Type B pancreatic cell (in vitro differentiated cells): ENCODE results near the gene HNF1A. TPM values are rescaled to one million over a fixed set of nuclear protein-coding genes. Genes with fewer than 3 reads are reported as not detected.

Experiments used
- DNase-seq: peaks from one replicate; pipeline ENCODE4 v3.0.0; 2021; ENCODE audit warnings: mixed read lengths; ENCODE audit not compliant: unreplicated experiment; ENCODE audit errors: extremely low spot score
- H3K27ac Mint-ChIP-seq: 2 replicates; pipeline ENCODE4 v1.8.0; 2021; ENCODE audit warnings: mild to moderate bottlenecking, mixed read lengths
- H3K27me3 Mint-ChIP-seq: 2 replicates; pipeline ENCODE4 v1.8.0; 2021; ENCODE audit warnings: mixed read lengths
- H3K36me3 Mint-ChIP-seq: 2 replicates; pipeline ENCODE4 v1.8.0; 2021; ENCODE audit warnings: mixed read lengths
- H3K4me1 Mint-ChIP-seq: one replicate; pipeline ENCODE4 v1.8.0; 2021; ENCODE audit warnings: mixed read lengths; ENCODE audit not compliant: unreplicated experiment
- H3K4me3 Mint-ChIP-seq: 2 replicates; pipeline ENCODE4 v1.8.0; 2021; ENCODE audit warnings: mild to moderate bottlenecking, mixed read lengths
- H3K9me3 Mint-ChIP-seq: 2 replicates; pipeline ENCODE4 v1.8.0; 2021; ENCODE audit warnings: mixed read lengths
- CTCF ChIP-seq: fragments of 200-600 bp; sonication (generic); conservative IDR thresholded peaks from 2 replicates; pipeline ENCODE4 v1.5.0; 2021; ENCODE audit warnings: antibody characterized with exemption, mild to moderate bottlenecking
- total RNA-seq: library from RNA; stranded (reverse); gene quantifications from 2 replicates; pipeline ENCODE4 v1.2.1, GENCODE V29; 2021; ENCODE audit warnings: low replicate concordance

HNF1A gene
- total RNA-seq, 1 donor from 2014 or later: 7.2 TPM

GRCh38 chr12:120971299-120972180, 6.8 kb upstream of the HNF1A start:
- Mint-ChIP-seq H3K9me3 (no peaks in the 10 kb centered on the region), H3K36me3 (no peaks in the 10 kb centered on the region), H3K4me1 (peaks cover 20% of the 10 kb centered on the region), H3K27ac (peak overlapping the region; percentile 10), H3K4me3 (peak overlapping the region; percentile 51), H3K27me3 (no peaks in the 10 kb centered on the region)
- no peak for DNase-seq
- peak; percentile 83 for TF ChIP-seq CTCF

- no peak for TF ChIP-seq CTCF
- H3K4me3 Mint-ChIP-seq: peak overlapping the region; percentile 63
- peak overlapping the region; percentile 74 for H3K27ac Mint-ChIP-seq
- H3K4me1 Mint-ChIP-seq: peaks cover 15% of the 10 kb centered on the region
- H3K9me3 Mint-ChIP-seq: no peaks in the 10 kb centered on the region
- no peaks in the 10 kb centered on the region for H3K27me3 Mint-ChIP-seq
- no peak for DNase-seq
- H3K36me3 Mint-ChIP-seq: no peaks in the 10 kb centered on the region
Measured at GRCh38 chr12:120972870-120973543, 5.3 kb upstream of the HNF1A start.

GRCh38 chr12:120977531-120978295, 630 bp upstream of the HNF1A start:
- H3K4me1 Mint-ChIP-seq: peaks cover 14% of the 10 kb centered on the region
- DNase-seq: no peak
- no peak for TF ChIP-seq CTCF
- no peaks in the 10 kb centered on the region for H3K27me3 Mint-ChIP-seq
- H3K36me3 Mint-ChIP-seq: no peaks in the 10 kb centered on the region
- no peaks in the 10 kb centered on the region for H3K9me3 Mint-ChIP-seq
- H3K27ac Mint-ChIP-seq: peak overlapping the region; percentile 39
- peak overlapping the region; percentile 83 for H3K4me3 Mint-ChIP-seq

- TF ChIP-seq CTCF: no peak
- Mint-ChIP-seq H3K4me3 (peak overlapping the region; percentile 83), H3K9me3 (no peaks in the 10 kb centered on the region), H3K27ac (no peak overlapping the region), H3K27me3 (no peaks in the 10 kb centered on the region), H3K4me1 (peaks cover 14% of the 10 kb centered on the region), H3K36me3 (no peaks in the 10 kb centered on the region)
- DNase-seq: no peak
Measured at GRCh38 chr12:120979220-120979861, 998 bp downstream of the HNF1A start.
